ENCODE measurements around the gene RASSF10. TPM values are rescaled to one million over a fixed set of nuclear protein-coding genes. Genes with fewer than 3 reads are reported as not detected.

Gene RASSF10
- total RNA-seq, 6 donors from 2014 or later: 2.0 to 9.6 (median 4.7) TPM

DNA sequence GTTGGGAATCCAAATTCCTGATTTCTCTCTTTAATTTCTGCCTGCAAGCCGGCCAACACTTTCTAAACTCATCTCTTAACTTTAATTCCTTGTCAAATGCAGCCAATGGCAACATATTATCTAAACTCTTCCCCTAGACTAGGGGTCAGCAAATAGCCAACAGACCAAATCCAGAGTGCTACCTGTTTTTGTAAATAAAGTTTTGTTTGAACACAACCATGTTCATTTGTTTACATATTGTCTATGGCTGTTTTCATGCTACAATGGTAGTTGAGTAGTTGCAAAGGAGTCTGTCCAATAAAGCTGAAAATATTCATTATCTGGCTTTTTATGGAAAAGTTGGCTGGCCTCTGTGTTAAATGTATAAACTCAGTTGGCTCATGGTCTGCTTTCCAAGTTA lies 37.2 kb upstream of the RASSF10 start:
- TF ChIP-seq, protein P1, sequence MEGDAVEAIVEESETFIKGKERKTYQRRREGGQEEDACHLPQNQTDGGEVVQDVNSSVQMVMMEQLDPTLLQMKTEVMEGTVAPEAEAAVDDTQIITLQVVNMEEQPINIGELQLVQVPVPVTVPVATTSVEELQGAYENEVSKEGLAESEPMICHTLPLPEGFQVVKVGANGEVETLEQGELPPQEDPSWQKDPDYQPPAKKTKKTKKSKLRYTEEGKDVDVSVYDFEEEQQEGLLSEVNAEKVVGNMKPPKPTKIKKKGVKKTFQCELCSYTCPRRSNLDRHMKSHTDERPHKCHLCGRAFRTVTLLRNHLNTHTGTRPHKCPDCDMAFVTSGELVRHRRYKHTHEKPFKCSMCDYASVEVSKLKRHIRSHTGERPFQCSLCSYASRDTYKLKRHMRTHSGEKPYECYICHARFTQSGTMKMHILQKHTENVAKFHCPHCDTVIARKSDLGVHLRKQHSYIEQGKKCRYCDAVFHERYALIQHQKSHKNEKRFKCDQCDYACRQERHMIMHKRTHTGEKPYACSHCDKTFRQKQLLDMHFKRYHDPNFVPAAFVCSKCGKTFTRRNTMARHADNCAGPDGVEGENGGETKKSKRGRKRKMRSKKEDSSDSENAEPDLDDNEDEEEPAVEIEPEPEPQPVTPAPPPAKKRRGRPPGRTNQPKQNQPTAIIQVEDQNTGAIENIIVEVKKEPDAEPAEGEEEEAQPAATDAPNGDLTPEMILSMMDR (IDR thresholded peaks at IDR 0.05): no peak
- TF ChIP-seq EP300 (IDR thresholded peaks at IDR 0.05): no peak
- no peak for TF ChIP-seq POLR2A (IDR thresholded peaks at IDR 0.05)
- TF ChIP-seq POLR2AphosphoS5 (IDR thresholded peaks at IDR 0.05): no peak
- ATAC-seq (ENCODE audit: low FRiP score in 2 of 2): no peak
- 75 to 90% methylated on average over 1 of the region's 1 CpG for WGBS, 2 donors

DNA sequence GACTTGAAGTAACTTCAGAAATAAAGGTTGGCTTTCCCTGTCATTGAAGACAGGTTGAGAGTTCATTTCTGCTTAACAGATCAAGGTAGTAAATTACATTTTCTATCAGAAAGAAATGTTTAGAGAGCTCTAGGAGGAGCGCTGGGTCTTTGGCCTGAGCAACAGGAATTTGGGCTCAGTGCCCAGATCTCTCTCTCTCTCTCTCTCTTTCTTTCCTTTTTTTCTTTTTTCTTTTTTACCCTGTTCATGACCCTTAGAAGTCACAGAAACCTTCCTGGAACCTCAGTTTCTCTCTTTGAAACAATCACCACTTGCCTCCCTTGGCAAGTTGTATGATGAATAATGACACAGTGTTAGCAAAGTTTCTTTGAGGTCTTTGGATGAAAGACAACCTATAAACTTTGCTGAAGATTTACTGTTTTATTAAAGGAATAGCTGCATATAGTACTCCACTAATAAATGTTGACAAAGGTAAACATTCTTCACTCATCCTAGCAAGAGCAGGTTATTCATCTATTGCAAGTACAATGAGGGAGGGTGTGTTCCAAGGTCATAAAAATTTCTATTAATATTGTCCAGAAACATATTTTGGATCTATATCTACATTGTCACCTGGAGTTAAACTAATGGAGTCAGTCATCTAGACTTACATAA lies 35.5 kb upstream of the RASSF10 start:
- Histone ChIP-seq H3K4me1 (no peaks in the 10 kb centered on the region), H3K27me3 (no peaks in the 10 kb centered on the region), H3K9me3 (no peaks in the 10 kb centered on the region), H3K27ac (no peak overlapping the region), H3K4me3 (no peak overlapping the region), H3K36me3 (no peaks in the 10 kb centered on the region)
- TF ChIP-seq, protein P1 (IDR thresholded peaks at IDR 0.05): no peak
- TF ChIP-seq POLR2AphosphoS5 (IDR thresholded peaks at IDR 0.05) (no peak), POLR2A (IDR thresholded peaks at IDR 0.05) (no peak)
- 54 to 74% methylated on average over 1 of the region's 1 CpG for WGBS, 2 donors
- DNase-seq: no peak
- no peak for ATAC-seq (ENCODE audit: low FRiP score in 2 of 2)

More for the DNA sequence above, 37.2 kb upstream of the RASSF10 start:
- no peak for DNase-seq
- Histone ChIP-seq H3K27ac (no peak overlapping the region), H3K36me3 (no peaks in the 10 kb centered on the region), H3K4me3 (no peak overlapping the region), H3K9me3 (no peaks in the 10 kb centered on the region), H3K4me1 (no peaks in the 10 kb centered on the region), H3K27me3 (no peaks in the 10 kb centered on the region)

DNA sequence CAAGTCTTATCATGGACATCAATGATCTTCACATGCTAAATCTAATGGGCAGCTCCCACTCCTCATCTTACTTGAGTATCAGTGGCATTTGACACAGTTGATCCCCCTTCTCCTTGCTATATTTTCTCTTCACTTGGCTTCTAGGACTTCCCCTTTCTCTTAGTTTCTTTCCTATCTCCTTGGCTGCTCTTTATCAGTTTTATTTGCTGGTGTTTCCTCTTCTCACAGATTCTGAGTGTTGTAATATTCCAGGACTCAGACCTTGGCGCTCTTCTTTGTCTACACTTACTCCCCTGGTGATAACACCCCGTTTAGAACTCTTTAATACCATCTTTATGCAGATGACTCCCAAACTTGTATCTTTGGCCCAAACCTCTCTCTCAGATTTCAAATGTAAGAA lies 33.9 kb upstream of the RASSF10 start:
- H3K9me3 ChIP-seq: no peaks in the 10 kb centered on the region
- TF ChIP-seq POLR2A (IDR thresholded peaks at IDR 0.05) (no peak), POLR2AphosphoS5 (IDR thresholded peaks at IDR 0.05) (no peak), EP300 (IDR thresholded peaks at IDR 0.05) (no peak)
- TF ChIP-seq, protein P1 (IDR thresholded peaks at IDR 0.05): no peak
- 40 to 57% methylated on average over 2 of the region's 2 CpGs for WGBS, 2 donors
- no peaks in the 10 kb centered on the region for H3K36me3 ChIP-seq
- H3K27ac ChIP-seq: no peak overlapping the region
- DNase-seq (no peak), ATAC-seq (ENCODE audit: low FRiP score in 2 of 2) (no peak)
- H3K4me3 ChIP-seq: no peak overlapping the region
- no peaks in the 10 kb centered on the region for H3K4me1 ChIP-seq
- H3K27me3 ChIP-seq: no peaks in the 10 kb centered on the region

DNA sequence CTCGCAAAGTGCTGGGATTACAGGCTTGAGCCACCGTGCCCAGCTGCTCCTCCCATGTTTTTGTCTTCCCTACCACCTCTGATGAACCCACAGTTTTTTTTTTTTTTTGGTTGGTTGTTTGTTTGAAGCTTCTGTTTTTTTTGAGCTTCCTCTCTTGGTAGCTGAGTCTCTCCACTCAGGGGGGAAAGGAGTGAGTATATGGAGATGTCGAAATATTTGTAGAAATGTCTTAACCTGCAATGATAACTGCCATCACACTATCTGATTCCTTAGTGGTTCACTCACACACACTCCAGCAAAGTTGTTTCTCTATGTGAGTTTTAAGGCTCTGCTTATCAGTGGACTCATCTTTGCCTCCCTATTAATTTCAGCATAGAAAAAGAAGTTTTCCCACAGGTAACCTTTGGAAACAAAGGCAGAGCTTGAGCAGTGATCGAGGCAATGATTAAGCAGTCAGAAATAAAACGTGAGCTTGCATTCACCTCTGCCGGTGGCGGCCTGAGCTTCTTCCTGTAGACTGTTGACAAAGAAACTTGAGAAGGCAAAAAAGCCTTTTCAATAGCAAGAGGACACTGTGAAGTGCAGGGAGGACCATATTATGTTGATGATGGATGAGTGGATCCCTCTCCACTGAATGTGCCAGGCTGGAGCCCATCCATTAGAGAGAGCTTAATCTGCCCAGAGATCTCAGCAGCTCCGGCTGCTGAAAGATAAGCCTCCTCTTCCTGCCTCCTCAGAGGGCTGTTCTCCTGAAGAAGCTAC lies 29.0 kb upstream of the RASSF10 start:
- Histone ChIP-seq H3K9me3 (no peaks in the 10 kb centered on the region), H3K27ac (no peak overlapping the region), H3K36me3 (no peaks in the 10 kb centered on the region), H3K27me3 (no peaks in the 10 kb centered on the region), H3K4me3 (no peak overlapping the region), H3K4me1 (no peaks in the 10 kb centered on the region)
- TF ChIP-seq EP300 (IDR thresholded peaks at IDR 0.05) (no peak), POLR2AphosphoS5 (IDR thresholded peaks at IDR 0.05) (no peak), POLR2A (IDR thresholded peaks at IDR 0.05) (no peak)
- TF ChIP-seq, protein P1 (IDR thresholded peaks at IDR 0.05): no peak
- 33 to 40% methylated on average over 7 to 8 of the region's 8 CpGs for WGBS, 2 donors
- no peak for ATAC-seq (ENCODE audit: low FRiP score in 2 of 2)
- no peak for DNase-seq

All from upper lobe of left lung (tissue), 6 donors.